ENCODE data around the gene DENND6A.
"Not testable (repeated sequence)": the region's sequence is repeated elsewhere in the genome, so short reads cannot be mapped to it uniquely, and the experiment has no call there.

Gene DENND6A

GRCh38 chr3:57700737-57701136 lies 7.9 kb upstream of the DENND6A start:
- no peak for DNase-seq (ENCODE audit: low read depth)
- no peak for TF ChIP-seq CTCF (IDR thresholded peaks at IDR 0.05; ENCODE audit: low read depth, low read length, missing control alignments)
- in situ Hi-C loops (cut with HindIII; ENCODE audit: low sequenced_read_pairs): no loop called here
- no peak overlapping the region for H3K4me3 ChIP-seq (ENCODE audit: low read depth, low read length)

- TF ChIP-seq CTCF (IDR thresholded peaks at IDR 0.05; ENCODE audit: low read depth, low read length, missing control alignments): no peak
- in situ Hi-C loops (cut with HindIII; ENCODE audit: low sequenced_read_pairs): no loop called here
- DNase-seq (ENCODE audit: low read depth): no peak
- H3K4me3 ChIP-seq (ENCODE audit: low read depth, low read length): no peak overlapping the region
Measured at GRCh38 chr3:57699591-57699990, 6.7 kb upstream of the DENND6A start.

- TF ChIP-seq CTCF (IDR thresholded peaks at IDR 0.05; ENCODE audit: low read depth, low read length, missing control alignments): no peak
- H3K4me3 ChIP-seq (ENCODE audit: low read depth, low read length): no peak overlapping the region
- no peak for DNase-seq (ENCODE audit: low read depth)
- in situ Hi-C loops (cut with HindIII; ENCODE audit: low sequenced_read_pairs): no loop called here
Measured at GRCh38 chr3:57696801-57697321, 4.0 kb upstream of the DENND6A start.

- TF ChIP-seq CTCF (IDR thresholded peaks at IDR 0.05; ENCODE audit: low read depth, low read length, missing control alignments): no peak
- DNase-seq (ENCODE audit: low read depth): no peak
- in situ Hi-C loops (cut with HindIII; ENCODE audit: low sequenced_read_pairs): no loop called here
- H3K4me3 ChIP-seq (ENCODE audit: low read depth, low read length): no peak overlapping the region
Measured at GRCh38 chr3:57694146-57694545, 1.3 kb upstream of the DENND6A start.

GRCh38 chr3:57692133-57692395 lies 813 bp downstream of the DENND6A start:
- DNase-seq (ENCODE audit: low read depth); in situ Hi-C loops (cut with HindIII; ENCODE audit: low sequenced_read_pairs): not testable (repeated sequence)
- peak overlapping the region; percentile 71 for H3K4me3 ChIP-seq (ENCODE audit: low read depth, low read length)

- in situ Hi-C loops (cut with HindIII; ENCODE audit: low sequenced_read_pairs): no loop called here
- TF ChIP-seq CTCF (IDR thresholded peaks at IDR 0.05; ENCODE audit: low read depth, low read length, missing control alignments): no peak
- DNase-seq (ENCODE audit: low read depth): no peak
- H3K4me3 ChIP-seq (ENCODE audit: low read depth, low read length): peak overlapping the region; percentile 71
Measured at GRCh38 chr3:57691411-57692132, 1.3 kb downstream of the DENND6A start.

GRCh38 chr3:57689367-57690053 lies 3.4 kb downstream of the DENND6A start:
- TF ChIP-seq CTCF (IDR thresholded peaks at IDR 0.05; ENCODE audit: low read depth, low read length, missing control alignments): no peak
- H3K4me3 ChIP-seq (ENCODE audit: low read depth, low read length): no peak overlapping the region
- no peak for DNase-seq (ENCODE audit: low read depth)
- in situ Hi-C loops (cut with HindIII; ENCODE audit: low sequenced_read_pairs): no loop called here

Measured in astrocyte of the cerebellum (primary cell).